H9 (cell line): ENCODE measurements around the gene DNAI1. TPM values are rescaled to one million over a fixed set of nuclear protein-coding genes. Genes with fewer than 3 reads are reported as not detected.
A peak's percentile ranks its signal among the peaks of the same experiment; 100 is the strongest.

Experiments
- DNase-seq: peaks from one replicate; pipeline ENCODE4 v3.0.0-alpha.2; 2017
- H2AFZ ChIP-seq: one replicate; pipeline ENCODE4 v1.6.1; 2013; ENCODE audit warnings: mild to moderate bottlenecking, low read length, control low read depth, moderate library complexity
- H2AK5ac ChIP-seq: 2 replicates; pipeline ENCODE4 v1.6.1; 2013; ENCODE audit warnings: low read length, control low read depth, mixed read lengths; ENCODE audit not compliant: insufficient read length
- H2BK120ac ChIP-seq: one replicate; pipeline ENCODE4 v1.6.1; 2013; ENCODE audit warnings: low read depth, mild to moderate bottlenecking, low read length, control low read depth, inconsistent platforms; ENCODE audit not compliant: poor library complexity, severe bottlenecking
- H2BK12ac ChIP-seq: 2 replicates; pipeline ENCODE4 v1.6.1; 2013; ENCODE audit warnings: low read length, control low read depth, mixed read lengths, low read depth; ENCODE audit not compliant: insufficient read length
- H2BK15ac ChIP-seq: 2 replicates; pipeline ENCODE4 v1.6.1; 2013; ENCODE audit warnings: low read depth, low read length, control low read depth
- H2BK20ac ChIP-seq: one replicate; pipeline ENCODE4 v1.6.1; 2013; ENCODE audit warnings: low read depth, mild to moderate bottlenecking, low read length, control low read depth, inconsistent platforms; ENCODE audit not compliant: poor library complexity, severe bottlenecking
- H2BK5ac ChIP-seq: 2 replicates; pipeline ENCODE4 v1.6.1; 2013; ENCODE audit warnings: low read length, control low read depth, mixed read lengths; ENCODE audit not compliant: insufficient read length
- H3K14ac ChIP-seq: 2 replicates; pipeline ENCODE4 v1.6.1; 2013; ENCODE audit warnings: low read length, control low read depth; ENCODE audit not compliant: insufficient read depth
- H3K18ac ChIP-seq: 2 replicates; pipeline ENCODE4 v1.6.1; 2013; ENCODE audit warnings: low read depth, mild to moderate bottlenecking, mixed read lengths, low read length, control low read depth; ENCODE audit not compliant: insufficient read length
- H3K23ac ChIP-seq: 2 replicates; pipeline ENCODE4 v1.6.1; 2013; ENCODE audit warnings: low read length, control low read depth, mixed read lengths, low read depth; ENCODE audit not compliant: insufficient read length
- H3K23me2 ChIP-seq: 2 replicates; pipeline ENCODE4 v1.6.1; 2013; ENCODE audit warnings: low read depth, mild to moderate bottlenecking, mixed read lengths, low read length, control low read depth; ENCODE audit not compliant: insufficient read length, poor library complexity, severe bottlenecking
- H3K27ac ChIP-seq: 2 replicates; pipeline ENCODE4 v1.5.1; 2013; ENCODE audit warnings: low read length, control low read depth, mixed read lengths, low read depth; ENCODE audit not compliant: insufficient read length
- H3K27me3 ChIP-seq: 2 replicates; pipeline ENCODE4 v1.6.1; 2013; ENCODE audit warnings: low read length, control low read depth, inconsistent platforms; ENCODE audit not compliant: insufficient read depth
- H3K4ac ChIP-seq: 2 replicates; pipeline ENCODE4 v1.6.1; 2013; ENCODE audit warnings: low read depth, mild to moderate bottlenecking, control low read depth, inconsistent platforms, low read length, moderate library complexity
- H3K4me1 ChIP-seq: 2 replicates; pipeline ENCODE4 v1.6.1; 2013; ENCODE audit warnings: low read length, control low read depth, inconsistent platforms; ENCODE audit not compliant: insufficient read depth
- H3K4me2 ChIP-seq: 2 replicates; pipeline ENCODE4 v1.6.1; 2013; ENCODE audit warnings: low read length, control low read depth, mixed read lengths; ENCODE audit not compliant: insufficient read length, insufficient read depth
- H3K56ac ChIP-seq: 2 replicates; pipeline ENCODE4 v1.6.1; 2013; ENCODE audit warnings: low read depth, mild to moderate bottlenecking, mixed read lengths, low read length, control low read depth; ENCODE audit not compliant: insufficient read length
- H3K79me1 ChIP-seq: 2 replicates; pipeline ENCODE4 v1.6.1; 2013; ENCODE audit warnings: low read depth, mild to moderate bottlenecking, moderate library complexity, low read length, control low read depth, inconsistent platforms; ENCODE audit not compliant: insufficient read depth, poor library complexity, severe bottlenecking
- H3K79me2 ChIP-seq: 2 replicates; pipeline ENCODE4 v1.6.1; 2013; ENCODE audit warnings: low read length, control low read depth, inconsistent platforms; ENCODE audit not compliant: insufficient read depth
- H3K9ac ChIP-seq: 2 replicates; pipeline ENCODE4 v1.6.1; 2013; ENCODE audit warnings: low read length, control low read depth, mixed read lengths; ENCODE audit not compliant: insufficient read length; ENCODE audit errors: extremely low read depth
- H3K9me3 ChIP-seq: one replicate; pipeline ENCODE4 v1.6.1; 2013; ENCODE audit warnings: low read depth, low read length, inconsistent platforms; ENCODE audit not compliant: control insufficient read depth
- H3T11ph ChIP-seq: one replicate; pipeline ENCODE4 v1.6.1; 2013; ENCODE audit warnings: mild to moderate bottlenecking, low read length, control low read depth, inconsistent platforms
- H4K20me1 ChIP-seq: one replicate; pipeline ENCODE4 v1.6.1; 2013; ENCODE audit not compliant: control insufficient read depth, insufficient read length, insufficient read depth
- H4K5ac ChIP-seq: 2 replicates; pipeline ENCODE4 v1.6.1; 2013; ENCODE audit warnings: low read depth, mild to moderate bottlenecking, mixed read lengths, low read length, control low read depth; ENCODE audit not compliant: insufficient read length
- H4K8ac ChIP-seq: replicated peaks from 2 replicates; pipeline ENCODE4 v1.6.1; 2013; ENCODE audit warnings: low read length, control low read depth, mixed read lengths, low read depth; ENCODE audit not compliant: insufficient read length
- H4K91ac ChIP-seq: 2 replicates; pipeline ENCODE4 v1.6.1; 2013; ENCODE audit warnings: low read depth, mild to moderate bottlenecking, moderate library complexity, mixed read lengths, low read length, control low read depth; ENCODE audit not compliant: insufficient read length
- H3K27ac Mint-ChIP-seq, 3 experiments: 2 replicates in 2 of 3; 3 replicates in 1 of 3; pipeline ENCODE4 v1.8.0; 2020 to 2021; ENCODE audit warnings: mixed read lengths in 3 of 3, mild to moderate bottlenecking in 1 of 3, moderate library complexity in 1 of 3
- H3K27me3 Mint-ChIP-seq: 2 replicates; pipeline ENCODE4 v1.8.0; 2021; ENCODE audit warnings: low read depth, mild to moderate bottlenecking, moderate library complexity, mixed read lengths
- H3K36me3 Mint-ChIP-seq, 3 experiments: 2 replicates in 2 of 3; 3 replicates in 1 of 3; pipeline ENCODE4 v1.8.0; 2020 to 2021; ENCODE audit warnings: low read depth in 3 of 3, mixed read lengths in 3 of 3; ENCODE audit not compliant: insufficient read depth in 1 of 3
- H3K4me1 Mint-ChIP-seq, 2 experiments: 2 replicates each; pipeline ENCODE4 v1.8.0; 2020; ENCODE audit warnings: mixed read lengths in 2 of 2
- H3K4me3 Mint-ChIP-seq, 2 experiments: 2 replicates in 1 of 2; 3 replicates in 1 of 2; pipeline ENCODE4 v1.8.0; 2020 to 2021; ENCODE audit warnings: mild to moderate bottlenecking in 2 of 2, mixed read lengths in 2 of 2, moderate library complexity in 1 of 2
- H3K9me3 Mint-ChIP-seq, 2 experiments: 2 replicates in 1 of 2; 3 replicates in 1 of 2; pipeline ENCODE4 v1.8.0; 2020; ENCODE audit warnings: mild to moderate bottlenecking in 2 of 2, mixed read lengths in 2 of 2, moderate library complexity in 1 of 2
- WGBS: extraction: QIAGEN DNeasy Blood & Tissue Kit; methylation state at CpG from one replicate; pipeline ENCODE4 v1.1.7; 2013; ENCODE audit warnings: missing lambda C conversion rate, low lambda C conversion rate, mixed read lengths; ENCODE audit not compliant: insufficient read length; ENCODE audit errors: extremely low coverage; 5-methylcytosine and 5-hydroxymethylcytosine counted together
- total RNA-seq: library from RNA; stranded (reverse); gene quantifications from 2 replicates; pipeline ENCODE4 v1.2.1, GENCODE V29; 2021
- TF ChIP-seq, protein P1 (sequence below): fragments of 200-600 bp; sonication (generic); conservative IDR thresholded peaks from 3 replicates; pipeline ENCODE4 v1.8.0; 2021; ENCODE audit warnings: antibody characterized with exemption, mild to moderate bottlenecking

Gene DNAI1
- total RNA-seq, 1 experiment from 2014 or later: 0.22 TPM

- no peaks in the 10 kb centered on the region for H3K36me3 Mint-ChIP-seq
- Histone ChIP-seq H2BK5ac (no peak overlapping the region), H3K23me2 (peaks cover 12% of the 10 kb centered on the region), H4K20me1 (no peaks in the 10 kb centered on the region), H3K4ac (no peak overlapping the region), H3K4me1 (no peaks in the 10 kb centered on the region), H4K8ac (no peak overlapping the region), H3K56ac (no peak overlapping the region), H4K91ac (no peak overlapping the region), H3K18ac (no peak overlapping the region), H3T11ph (no peak overlapping the region), H3K79me1 (no peaks in the 10 kb centered on the region), H2AFZ (no peak overlapping the region), H3K23ac (no peak overlapping the region), H2BK120ac (no peak overlapping the region), H3K9me3 (no peaks in the 10 kb centered on the region), H2BK20ac (no peak overlapping the region), H3K9ac (peak overlapping the region; percentile 69), H2BK12ac (no peak overlapping the region), H3K79me2 (no peaks in the 10 kb centered on the region), H3K4me2 (peak overlapping the region; percentile 77), H2BK15ac (no peak overlapping the region), H3K14ac (no peak overlapping the region), H4K5ac (no peak overlapping the region), H3K27ac (no peak overlapping the region), H2AK5ac (no peak overlapping the region), H3K27me3 (no peaks in the 10 kb centered on the region)
- no peak for DNase-seq
- TF ChIP-seq, protein P1, sequence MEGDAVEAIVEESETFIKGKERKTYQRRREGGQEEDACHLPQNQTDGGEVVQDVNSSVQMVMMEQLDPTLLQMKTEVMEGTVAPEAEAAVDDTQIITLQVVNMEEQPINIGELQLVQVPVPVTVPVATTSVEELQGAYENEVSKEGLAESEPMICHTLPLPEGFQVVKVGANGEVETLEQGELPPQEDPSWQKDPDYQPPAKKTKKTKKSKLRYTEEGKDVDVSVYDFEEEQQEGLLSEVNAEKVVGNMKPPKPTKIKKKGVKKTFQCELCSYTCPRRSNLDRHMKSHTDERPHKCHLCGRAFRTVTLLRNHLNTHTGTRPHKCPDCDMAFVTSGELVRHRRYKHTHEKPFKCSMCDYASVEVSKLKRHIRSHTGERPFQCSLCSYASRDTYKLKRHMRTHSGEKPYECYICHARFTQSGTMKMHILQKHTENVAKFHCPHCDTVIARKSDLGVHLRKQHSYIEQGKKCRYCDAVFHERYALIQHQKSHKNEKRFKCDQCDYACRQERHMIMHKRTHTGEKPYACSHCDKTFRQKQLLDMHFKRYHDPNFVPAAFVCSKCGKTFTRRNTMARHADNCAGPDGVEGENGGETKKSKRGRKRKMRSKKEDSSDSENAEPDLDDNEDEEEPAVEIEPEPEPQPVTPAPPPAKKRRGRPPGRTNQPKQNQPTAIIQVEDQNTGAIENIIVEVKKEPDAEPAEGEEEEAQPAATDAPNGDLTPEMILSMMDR: no peak
- H3K27ac Mint-ChIP-seq: no peak overlapping the region
- peaks cover 27% of the 10 kb centered on the region for H3K27me3 Mint-ChIP-seq
- H3K9me3 Mint-ChIP-seq: no peaks in the 10 kb centered on the region
- H3K4me1 Mint-ChIP-seq: peaks cover 22 to 27% of the 10 kb centered on the region in 2 experiments
- peak overlapping the region; percentile 91 to 94 for H3K4me3 Mint-ChIP-seq
- no CpG with 5 or more reads among the region's 4 CpGs for WGBS
Observed at GRCh38 chr9:34456746-34457145, 1.9 kb upstream of the DNAI1 start.
